Hippocampal formation (tissue), 2 donors: ENCODE measurements around the gene BRDT.

Experiments used
- DNase-seq, 2 donors: peaks; one replicate each; lab custom pipeline; 2025; lab: John Stamatoyannopoulos, UW

BRDT gene

DNA sequence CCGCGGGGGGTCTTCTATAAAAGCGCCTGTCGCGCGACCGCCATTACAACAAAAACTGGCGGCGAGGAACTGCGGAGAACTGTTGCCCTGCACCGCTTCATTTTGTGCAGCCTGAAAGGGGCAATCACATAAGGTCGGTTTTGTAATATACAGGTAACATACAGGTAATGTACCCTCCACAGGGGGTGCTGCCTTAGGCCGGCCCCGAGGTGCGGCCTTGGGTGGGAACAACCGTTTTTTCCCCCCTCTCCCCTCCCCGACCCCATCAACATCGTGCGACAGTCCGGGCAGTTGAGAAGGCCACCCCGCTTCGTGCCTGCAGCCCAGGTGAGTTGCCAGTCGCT is at the start of gene BRDT:
Gene BRDT (plus strand): TSS at position 46 of the 344 bp plus-strand sequence. CDS start 13,354 bp downstream, outside the sequence.
- no peak for DNase-seq

DNA sequence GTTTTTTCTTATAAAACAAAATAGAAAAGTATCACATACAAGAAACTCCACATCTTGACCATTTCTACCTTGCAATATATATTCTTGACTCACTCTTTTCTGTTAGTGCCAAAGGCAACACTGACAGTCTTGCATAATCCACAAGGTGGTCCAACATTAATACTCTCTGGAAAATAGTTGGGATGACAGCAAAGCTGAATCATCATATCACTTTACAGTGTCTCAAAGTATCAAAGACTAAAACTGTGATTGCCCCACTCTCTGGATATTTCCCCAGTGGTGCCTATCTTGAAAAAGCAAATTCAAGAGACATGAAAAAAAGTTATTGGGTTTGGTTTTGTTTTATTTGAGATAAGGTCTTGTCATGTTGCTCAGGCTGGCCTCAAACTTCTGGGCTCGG is 48.6 kb upstream of the BRDT start:
- DNase-seq, result no peak

DNA sequence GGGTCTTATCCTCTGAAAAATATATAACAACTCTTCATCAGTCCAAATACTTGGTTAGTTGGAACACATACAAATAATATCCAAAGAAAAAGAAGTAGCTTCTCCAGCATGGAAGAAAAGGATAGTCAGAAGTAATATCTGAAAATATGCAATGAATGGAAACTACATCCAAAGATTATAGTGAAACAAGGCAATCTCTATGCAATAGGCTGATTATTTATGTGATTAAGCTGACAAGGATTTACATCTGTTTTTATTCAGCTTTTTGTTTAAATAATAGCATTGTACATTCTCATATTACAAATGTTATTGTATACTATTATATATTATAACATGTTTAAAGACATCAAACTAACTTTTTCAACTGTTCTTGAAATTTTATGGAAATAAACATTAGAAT is 48.0 kb upstream of the BRDT start:
- no peak for DNase-seq

DNA sequence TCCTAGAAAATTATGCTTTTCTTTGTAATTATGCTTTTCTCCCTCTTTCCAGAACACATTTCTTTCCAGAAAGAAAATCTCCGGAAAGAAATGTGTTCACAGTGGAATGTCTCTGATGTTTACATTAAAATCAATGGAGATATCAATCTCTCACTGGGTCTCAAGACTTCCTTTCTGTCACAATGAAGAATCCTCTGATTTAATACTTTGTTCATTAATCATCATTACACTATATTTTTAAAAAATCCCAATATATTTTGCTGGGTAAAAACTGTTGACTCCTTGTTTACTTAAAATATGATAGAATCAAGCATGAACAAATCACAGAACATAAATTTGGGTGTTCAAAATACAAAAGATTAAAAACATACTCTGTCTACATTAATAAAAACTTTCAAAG is 36.9 kb upstream of the BRDT start:
- no peak for DNase-seq

DNA sequence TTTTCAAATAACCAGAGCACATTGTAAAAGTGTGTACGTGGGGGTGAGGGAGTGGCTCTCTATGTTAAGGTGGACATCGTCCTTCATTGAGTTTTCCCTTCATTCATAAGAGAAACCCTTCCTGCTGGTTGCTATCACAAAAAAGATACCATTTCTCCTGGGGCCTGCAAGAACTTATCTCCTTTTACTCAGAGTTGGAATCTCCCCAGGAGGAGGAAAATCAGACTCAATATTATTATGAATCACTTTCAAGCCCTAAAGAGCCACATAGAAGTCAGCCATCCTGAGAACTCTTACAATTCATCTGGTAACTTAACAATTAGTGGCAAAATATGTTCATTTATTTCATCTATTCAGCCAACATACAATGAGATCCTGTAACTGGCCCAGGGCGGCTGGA is 36.2 kb upstream of the BRDT start:
- DNase-seq, result no peak

DNA sequence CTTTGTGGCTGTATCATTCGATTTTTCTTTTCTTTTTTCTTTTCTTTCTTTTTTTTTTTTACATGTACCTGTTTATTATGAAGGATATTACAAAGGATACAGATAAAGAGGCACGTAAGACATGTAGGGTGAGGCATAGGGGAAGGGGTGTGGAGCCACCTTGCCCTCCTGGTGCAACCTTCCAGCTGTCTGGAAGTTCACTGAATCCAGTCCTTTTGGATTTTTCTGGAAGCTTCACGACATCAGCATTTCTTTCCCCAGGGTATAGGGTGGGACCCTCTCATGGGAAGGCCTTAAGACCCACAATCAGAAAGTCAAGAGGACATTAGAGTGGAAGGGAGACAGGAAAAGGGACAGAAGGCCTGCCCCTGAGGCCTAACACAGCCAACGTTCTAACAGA is 33.2 kb upstream of the BRDT start:
- no peak for DNase-seq

DNA sequence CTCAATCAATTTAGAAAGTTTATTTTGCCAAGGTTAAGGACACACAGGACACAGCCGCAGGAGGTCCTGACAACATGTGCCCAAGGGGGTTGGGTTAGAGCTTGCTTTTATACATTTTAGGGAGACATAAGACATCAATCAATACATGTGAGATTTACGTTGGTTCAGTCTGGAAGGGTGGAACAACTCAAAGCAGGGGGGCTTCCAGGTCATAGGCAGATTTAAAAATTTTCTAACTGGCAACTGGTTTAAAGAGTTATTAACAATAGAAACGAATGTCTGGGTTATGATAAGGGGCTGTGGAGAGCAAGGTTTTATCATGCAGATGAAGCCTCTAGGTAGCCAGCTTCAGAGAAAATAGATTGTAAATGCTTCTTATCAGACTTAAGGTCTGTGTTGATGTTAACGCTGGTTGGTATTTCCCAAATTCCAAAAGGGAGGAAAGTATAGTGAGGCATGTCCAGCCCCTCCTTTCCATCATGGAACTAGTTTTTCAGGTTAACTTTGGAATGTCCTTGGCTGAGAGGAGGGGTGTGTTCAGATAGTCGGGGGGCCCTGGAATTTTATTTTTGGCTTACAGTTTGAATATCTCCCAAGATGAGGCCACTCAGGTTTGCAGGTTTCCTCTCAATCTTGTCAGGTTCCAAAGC is 32.3 kb upstream of the BRDT start:
- DNase-seq, result no peak

DNA sequence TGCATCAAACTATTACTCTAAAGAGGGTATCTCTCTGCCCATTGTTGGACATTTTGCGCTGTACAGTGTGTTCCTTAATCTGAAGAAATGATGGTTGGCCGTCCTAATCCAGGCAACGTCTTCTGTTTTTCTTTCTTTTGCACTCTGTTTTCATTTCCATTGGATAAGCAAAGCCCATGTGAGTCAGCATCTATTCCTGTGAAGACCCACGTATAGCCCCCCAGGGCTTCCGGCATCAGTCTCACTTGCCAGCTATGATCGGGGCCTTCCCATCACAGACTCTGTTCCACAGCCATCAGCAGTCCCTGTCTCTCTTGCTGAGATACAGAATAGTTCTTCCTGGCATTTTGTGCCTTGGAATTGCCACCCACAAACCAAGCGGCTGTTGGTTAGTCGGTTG is 29.2 kb upstream of the BRDT start:
- no peak for DNase-seq

DNA sequence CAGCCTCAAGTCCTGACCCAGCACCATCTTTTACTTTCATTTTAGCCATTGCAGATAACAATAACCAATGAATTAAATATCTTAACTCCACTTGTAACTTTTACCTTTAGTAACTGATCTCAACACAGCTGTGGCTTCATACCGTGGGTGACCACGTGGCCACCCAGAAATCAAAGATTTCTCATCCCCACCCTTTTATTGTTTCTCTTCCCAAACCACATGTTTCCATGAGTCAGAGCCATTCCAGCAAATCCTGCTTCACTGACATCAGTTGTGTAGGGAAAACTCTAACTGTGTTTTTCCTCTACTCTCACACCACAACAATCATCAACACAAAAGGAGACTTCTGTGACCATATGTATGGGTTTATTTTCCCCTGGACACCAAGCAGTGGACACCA is 25.1 kb upstream of the BRDT start:
- DNase-seq, result no peak

DNA sequence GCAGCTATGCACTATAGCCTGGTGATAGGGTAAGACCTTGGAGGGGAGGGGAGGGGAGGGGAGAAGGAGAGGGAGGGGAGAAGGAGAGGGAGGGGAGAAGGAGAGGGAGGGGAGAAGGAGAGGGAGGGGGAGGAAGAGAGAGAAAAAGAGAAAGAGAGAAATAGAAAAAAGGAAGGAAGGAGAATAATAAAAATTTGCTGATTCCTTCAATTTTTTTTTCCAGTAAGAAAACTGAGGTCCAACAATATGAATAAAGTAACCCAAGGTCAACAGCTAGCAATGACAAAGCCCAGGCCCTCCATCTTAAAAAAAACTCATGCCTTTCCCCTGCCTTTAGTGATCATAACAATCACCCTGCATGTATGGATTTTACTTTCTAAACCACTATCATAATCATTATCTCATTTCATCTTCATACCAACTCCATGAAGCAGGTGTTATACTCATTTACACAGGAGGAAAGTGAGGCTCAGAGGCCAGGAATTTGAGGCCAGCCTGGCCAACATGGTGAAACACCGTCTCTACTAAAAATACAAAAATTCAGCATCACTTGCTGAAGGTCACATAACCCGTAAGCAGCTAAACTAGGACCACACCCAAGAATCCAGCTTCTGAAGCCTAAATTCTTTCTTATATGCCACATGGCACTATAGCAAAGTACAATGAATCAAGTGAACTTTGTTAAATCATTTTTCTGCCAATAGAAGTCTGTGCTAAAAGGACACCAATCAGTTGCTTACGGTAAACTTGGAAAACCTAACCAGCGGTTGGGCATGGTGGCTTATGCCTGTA is 23.4 kb upstream of the BRDT start:
- no peak for DNase-seq

DNA sequence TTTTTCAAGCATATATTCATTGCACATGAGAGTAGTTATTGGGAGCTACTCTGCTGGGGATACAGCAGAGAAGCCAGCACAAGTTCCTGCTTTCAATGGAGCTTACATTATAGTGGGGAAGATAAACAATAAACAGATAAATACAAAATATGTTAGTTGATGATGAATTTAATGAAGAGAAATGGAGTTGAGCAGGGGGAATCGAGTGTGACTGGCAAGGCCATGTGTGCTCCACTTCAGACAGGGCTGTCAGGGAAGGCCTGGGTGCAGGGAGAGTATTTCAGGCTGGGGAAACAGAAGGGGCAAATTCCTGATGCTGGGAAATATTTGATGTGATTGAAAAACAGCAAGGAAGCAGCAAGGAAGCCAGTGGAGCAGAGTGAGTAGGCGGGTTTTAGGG is 21.2 kb upstream of the BRDT start:
- DNase-seq, result no peak

DNA sequence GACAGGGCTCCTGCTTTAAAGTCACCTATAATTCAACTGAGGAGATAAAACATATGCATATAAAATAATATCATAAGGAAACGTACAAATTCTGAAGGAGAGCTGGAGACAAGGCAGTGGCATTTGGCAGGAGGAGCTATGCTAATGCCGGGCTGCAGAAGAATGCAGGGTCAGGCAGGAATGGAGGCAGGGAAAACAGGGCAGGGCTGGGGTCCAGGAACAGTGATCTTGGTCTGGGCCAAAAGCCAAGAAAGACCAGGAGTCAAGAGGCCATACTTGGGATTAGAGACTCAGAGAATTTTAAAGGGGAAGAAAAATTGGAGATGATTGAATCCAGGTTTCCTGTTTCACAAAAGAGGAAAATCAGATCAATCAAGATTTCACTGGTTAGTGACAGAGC is 20.0 kb upstream of the BRDT start:
- no peak for DNase-seq

DNA sequence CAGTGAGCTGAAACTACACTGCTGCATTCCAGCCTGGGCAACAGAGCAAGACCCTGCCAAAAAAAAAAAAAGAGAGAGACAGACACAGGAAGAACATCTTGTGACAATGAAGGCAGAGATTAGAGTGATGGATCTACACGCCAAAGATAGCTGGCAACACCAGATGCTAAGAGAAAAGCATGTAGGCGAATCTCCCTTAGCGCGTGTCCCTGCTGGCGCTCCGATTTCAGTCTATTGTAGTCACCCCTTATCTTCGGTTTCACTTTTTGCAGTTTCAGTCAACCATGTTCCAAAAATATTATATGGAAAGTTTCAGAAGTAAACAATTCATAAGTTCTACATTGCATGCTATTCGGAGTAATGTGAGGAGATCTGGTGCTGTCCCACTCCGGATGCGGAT is 11.6 kb upstream of the BRDT start:
- DNase-seq, result no peak

DNA sequence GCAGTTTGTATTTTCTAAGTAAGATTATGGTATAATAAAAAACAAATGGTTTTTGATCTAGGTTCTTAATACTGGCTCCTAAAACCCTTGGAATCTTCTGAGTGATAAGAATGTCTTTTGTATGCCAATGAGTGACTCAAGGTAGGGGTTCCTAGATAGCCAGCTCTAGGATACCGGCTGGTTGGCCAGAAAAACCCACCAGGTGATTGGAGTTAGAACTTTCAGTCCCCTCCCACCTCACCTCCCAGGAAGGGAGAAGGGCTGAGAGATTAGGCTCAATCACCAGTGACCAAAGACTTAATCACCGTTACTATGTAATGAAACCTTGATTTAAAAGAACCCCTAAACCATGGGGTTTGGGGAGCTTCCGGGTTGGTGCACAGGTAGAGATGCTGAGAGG is 8.7 kb upstream of the BRDT start:
- DNase-seq, result no peak

DNA sequence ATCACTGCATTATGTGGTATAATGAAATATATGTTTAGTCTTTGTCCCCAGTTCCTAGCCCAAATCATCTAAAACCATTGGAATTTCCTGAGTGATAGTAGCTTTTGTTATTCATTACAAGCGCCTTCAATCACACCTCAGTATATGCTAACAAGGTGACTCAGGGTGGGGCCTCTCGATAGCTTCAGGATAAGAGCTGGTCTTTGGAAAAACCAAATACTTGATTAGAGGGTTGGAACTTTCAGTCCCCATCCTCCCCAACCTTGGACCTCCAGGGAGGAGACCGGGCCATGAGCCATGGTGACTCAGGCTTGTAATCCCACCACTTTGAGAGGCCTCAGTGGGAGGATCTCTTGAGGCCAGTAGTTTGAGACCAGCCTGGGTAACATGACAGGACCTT is 5.1 kb upstream of the BRDT start:
- DNase-seq, result no peak

DNA sequence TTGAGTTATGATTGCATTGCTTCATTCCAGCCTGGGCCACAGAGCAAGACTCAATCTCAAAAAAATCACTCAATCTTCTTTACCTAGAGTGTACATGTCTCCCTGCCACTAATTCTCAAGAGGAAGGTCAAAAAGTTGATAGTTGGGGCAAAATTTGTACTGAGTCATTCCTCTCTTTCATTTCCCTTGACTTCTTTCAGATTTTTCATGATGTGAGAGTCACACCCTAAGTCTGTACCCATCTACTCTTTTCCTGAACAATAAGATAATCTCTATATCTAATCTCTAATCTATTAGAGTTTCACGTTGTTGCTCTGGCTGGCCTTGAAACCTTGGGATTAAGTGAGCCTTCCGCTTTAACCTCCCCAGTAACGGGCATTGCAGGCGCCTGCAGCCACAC is 1.1 kb upstream of the BRDT start:
- DNase-seq, result no peak

DNA sequence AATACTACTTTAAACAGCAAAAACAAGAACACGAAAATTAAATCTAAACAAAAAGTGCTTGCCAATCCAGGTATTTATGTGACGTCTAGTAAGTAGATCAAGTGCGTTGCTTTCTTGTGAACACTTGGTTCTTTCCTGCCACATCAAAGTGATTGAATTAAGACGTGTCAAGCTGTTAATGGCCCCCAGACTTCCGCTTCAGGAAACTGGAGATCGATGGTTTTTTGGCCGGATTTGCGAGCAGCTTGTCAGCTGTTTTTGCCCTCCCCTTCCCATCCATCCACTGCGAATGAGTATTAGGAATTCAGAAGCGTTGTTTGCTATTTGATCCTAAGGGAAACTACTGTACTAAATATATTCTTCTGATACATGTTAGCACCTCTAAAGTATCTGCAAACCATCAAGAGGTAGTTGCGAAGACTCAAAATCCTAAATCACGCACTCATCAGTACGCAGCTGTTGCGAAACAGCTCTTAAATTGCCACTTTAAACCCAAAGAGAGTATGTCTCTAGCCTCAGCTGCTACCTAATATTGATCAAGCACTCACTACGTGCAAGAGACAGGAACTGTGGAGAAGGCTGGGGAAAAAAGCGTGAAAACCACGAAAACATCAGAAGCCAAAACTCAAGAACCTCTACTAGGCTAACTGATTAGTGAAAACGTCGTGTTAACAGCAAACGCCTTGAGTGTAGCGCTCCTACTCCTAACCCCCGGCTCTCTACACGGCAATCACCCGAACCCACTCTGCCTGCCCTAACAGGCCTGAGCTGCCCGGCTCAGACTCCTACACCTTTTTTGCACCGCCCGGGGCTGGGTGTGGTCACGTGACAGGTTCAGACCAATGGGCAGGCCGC is 473 bp upstream of the BRDT start:
- no peak for DNase-seq

DNA sequence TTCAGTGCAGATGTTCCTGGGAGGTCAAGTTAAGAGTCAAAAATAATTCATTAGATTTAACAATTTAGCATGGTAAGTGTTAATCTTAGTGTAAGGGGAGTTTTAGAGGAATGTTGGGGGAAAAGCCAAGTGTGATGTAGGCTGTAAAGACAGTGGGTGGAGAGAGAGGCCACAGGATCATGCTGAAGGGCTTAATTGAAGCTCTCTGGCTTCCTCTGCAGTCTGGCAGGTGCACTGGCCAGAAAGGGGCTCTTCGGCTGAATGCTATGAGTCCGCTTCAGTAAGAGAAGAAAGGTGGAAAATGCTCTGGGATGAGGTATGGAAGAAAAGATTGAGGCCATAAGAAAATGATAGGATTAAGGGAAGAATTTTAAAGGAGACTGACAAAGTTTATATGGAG is 3.0 kb downstream of the BRDT start:
- no peak for DNase-seq

DNA sequence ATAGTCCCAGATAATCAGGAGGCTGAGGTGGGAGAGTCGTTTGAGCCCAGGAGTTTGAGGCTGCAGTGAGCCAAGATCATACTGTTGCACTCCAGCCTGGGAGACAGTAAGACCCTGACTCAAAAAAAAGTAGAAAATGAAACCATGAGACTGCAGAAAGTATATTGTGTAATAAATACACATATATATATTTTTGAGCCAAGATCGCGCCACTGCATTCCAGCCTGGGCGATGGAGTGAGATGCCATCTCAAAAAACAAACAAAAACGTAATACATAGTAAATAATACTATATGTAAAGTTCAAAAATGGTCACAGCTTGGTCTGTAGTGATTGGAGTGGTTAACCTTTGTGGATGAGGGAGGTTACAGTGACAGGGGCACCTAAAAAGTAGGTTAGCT is 9.7 kb downstream of the BRDT start:
- DNase-seq, result no peak

DNA sequence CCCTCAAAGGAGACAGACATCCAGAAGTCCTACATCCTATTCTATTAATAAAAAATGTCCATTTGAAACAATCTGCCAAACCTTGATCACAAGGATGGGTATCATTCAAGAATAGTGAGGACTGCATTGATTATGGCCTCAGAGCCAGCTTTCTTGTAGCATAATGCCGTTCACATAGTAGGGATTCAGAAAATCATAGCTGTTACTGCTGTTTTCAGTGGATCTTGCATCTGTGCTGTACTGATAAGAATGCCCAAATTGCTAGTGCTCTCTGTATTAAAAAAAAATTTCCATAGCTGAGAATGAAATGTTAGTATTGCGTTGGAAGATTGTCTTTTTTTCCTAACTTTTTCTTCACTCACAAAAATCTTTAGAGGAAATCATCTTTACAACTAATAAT is 19.1 kb downstream of the BRDT start:
- DNase-seq, result no peak

DNA sequence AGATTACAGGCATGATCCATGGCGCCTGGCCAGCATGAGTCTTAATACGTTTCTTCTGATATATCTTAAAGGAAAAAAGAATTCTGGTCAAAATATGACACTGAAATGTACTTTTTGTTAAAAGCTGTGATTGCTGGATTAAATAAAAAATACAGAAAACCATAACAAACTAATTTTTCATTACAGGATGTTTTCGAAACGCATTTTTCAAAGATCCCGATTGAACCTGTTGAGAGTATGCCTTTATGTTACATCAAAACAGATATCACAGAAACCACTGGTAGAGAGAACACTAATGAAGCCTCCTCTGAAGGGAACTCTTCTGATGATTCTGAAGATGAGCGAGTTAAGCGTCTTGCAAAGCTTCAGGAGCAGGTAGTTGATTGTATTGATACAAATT is 30.2 kb downstream of the BRDT start:
- no peak for DNase-seq

DNA sequence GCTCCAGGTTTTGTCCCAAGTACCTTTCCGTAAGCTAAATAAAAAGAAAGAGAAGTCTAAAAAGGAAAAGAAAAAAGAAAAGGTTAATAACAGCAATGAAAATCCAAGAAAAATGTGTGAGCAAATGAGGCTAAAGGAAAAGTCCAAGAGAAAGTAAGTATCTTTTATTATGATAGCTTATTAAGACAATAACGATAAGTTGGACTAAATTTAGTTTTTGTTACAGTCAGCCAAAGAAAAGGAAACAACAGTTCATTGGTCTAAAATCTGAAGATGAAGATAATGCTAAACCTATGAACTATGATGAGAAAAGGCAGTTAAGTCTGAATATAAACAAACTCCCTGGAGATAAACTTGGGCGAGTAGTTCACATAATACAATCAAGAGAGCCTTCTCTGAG is 31.5 kb downstream of the BRDT start:
- no peak for DNase-seq

DNA sequence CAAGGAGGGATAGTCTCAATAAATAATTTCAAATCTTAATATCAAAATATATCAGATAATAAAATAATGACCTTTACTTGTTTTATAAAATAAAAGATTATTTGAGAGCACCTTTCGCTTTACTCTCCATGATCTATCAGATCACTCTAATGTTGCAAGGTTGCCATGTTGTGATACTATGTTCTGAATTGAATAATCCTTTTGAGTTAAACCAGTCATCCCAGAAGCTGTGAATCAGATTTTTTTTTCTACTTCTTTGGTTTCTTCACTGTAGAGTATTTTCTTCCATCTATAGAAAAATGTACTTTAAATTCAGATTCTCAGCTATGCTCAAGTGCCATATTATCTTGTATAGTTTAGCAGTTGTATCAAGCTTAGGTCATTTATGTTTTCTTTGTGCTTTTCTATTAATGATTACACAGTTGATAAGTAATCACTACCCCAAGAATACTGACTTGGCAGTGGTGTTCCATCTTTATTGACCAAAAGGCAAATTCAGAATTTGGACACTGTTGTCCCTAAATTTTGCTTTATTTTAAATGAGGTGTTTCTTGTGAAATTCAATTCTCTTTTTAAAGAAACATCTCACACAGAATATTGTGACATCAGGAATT is 32.9 kb downstream of the BRDT start:
- DNase-seq, result no peak
